ENCODE results near the gene NDRG4. TPM values are rescaled to one million over a fixed set of nuclear protein-coding genes. Genes with fewer than 3 reads are reported as not detected.

The NDRG4 gene, protein sequence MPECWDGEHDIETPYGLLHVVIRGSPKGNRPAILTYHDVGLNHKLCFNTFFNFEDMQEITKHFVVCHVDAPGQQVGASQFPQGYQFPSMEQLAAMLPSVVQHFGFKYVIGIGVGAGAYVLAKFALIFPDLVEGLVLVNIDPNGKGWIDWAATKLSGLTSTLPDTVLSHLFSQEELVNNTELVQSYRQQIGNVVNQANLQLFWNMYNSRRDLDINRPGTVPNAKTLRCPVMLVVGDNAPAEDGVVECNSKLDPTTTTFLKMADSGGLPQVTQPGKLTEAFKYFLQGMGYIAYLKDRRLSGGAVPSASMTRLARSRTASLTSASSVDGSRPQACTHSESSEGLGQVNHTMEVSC
- 0.52 TPM for total RNA-seq
- polyA plus RNA-seq, result under 1 TPM in 2 of 4 donors, not detected in 2; 0.15 to 0.40 TPM

DNA sequence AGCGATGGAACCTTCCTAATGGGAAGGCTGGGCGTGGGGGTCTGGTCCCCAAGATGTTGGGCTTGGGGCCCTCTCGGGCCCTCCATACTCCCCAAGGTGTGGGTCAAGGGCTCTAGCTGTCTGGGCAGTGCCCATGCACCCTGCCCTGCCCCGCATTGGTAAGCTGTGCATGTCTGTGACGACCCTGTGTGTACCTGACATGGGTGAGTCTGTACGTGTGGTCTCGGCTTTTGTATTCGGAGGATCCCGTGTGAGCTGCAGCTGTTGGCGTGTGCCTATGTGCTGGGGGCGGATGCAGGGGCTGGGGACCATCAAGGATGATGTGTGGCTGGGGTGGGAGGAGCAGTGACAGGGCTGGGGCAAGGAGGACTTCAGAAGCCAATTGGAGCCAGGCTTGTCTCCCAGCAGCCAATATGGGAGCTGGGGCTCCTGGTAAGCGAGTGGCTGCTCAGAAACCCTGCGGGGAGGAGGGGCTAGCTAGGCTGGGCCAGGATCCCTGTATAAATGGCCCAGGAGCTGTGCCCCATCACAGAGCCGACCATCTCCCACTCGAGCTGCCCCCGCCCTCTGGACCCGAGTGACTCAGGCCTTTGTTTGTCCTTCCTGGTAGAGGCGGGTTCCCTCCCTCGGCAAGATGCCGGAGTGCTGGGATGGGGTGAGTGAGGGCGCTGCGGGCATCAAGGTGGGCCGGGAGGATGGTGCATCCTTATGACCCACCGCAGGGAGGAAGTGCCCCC lies at the start of gene NDRG4:
Gene NDRG4, plus strand, starts transcription at position 529 of the 737 bp plus-strand sequence. Its CDS starts 106 bp downstream, at position 635.
- peaks cover 0 to 36% (median 0%) of the 10 kb centered on the region in 4 donors for H3K4me1 Mint-ChIP-seq
- H3K4me3 ChIP-seq (ENCODE audit: low read depth, low read length), result no peak within 1 kb of the TSS
- no peaks in the 10 kb centered on the region for H3K9me3 Mint-ChIP-seq

DNA sequence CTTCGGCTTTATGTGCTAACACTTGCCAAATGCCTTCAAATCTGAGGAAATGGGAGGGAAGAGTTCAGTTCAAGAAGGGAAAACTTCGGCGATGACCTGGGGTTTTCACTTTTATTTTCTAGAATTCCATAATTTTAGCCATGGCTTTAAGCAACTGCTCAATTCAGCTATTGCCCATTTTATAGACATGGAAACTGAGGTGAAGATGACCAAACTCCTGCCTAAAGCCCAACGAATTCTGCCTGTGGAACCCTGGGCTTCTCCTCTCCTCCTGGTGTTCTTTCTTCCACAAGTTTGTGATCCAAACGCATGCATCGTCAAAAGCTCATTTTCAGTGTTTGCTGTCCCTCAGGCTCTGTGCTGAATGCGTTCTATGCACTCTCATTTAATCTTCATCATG lies 49.4 kb upstream of the NDRG4 start:
- H3K36me3 ChIP-seq (ENCODE audit: control insufficient read depth, insufficient read depth, low read length), result no peaks in the 10 kb centered on the region
- no peak overlapping the region for H3K27ac ChIP-seq (ENCODE audit: insufficient read depth, low read length, poor library complexity, severe bottlenecking)
- peaks cover 4% of the 10 kb centered on the region for H3K27me3 ChIP-seq (ENCODE audit: control insufficient read depth, insufficient read depth, low read length)
- DNase-seq, result no peak
- H3K4me1 Mint-ChIP-seq, result no peaks in the 10 kb centered on the region
- H3K27me3 Mint-ChIP-seq, result peaks cover 25% of the 10 kb centered on the region
- H3K4me1 ChIP-seq (ENCODE audit: control insufficient read depth, insufficient read depth, low read length, poor library complexity, severe bottlenecking), result no peaks in the 10 kb centered on the region
- no peaks in the 10 kb centered on the region for H3K9me3 ChIP-seq (ENCODE audit: control insufficient read depth in 2 of 2, low read length in 2 of 2)
- no peak overlapping the region for H3K4me3 Mint-ChIP-seq
- no peak overlapping the region for H3K27ac Mint-ChIP-seq
- no peak overlapping the region for H3K4me3 ChIP-seq (ENCODE audit: low read depth, low read length)
- no peaks in the 10 kb centered on the region for H3K9me3 Mint-ChIP-seq
- no peak for ATAC-seq (ENCODE audit: low read depth in 2 of 2)
- H3K36me3 Mint-ChIP-seq, result no peaks in the 10 kb centered on the region

More for the DNA sequence above, at the start of gene NDRG4:
- H3K36me3 ChIP-seq (ENCODE audit: control insufficient read depth, insufficient read depth, low read length), result no peaks in the 10 kb centered on the region
- H3K4me1 ChIP-seq (ENCODE audit: control insufficient read depth, insufficient read depth, low read length, poor library complexity, severe bottlenecking), result peaks cover 15% of the 10 kb centered on the region
- peak in 1 of 3 donors; percentile 53 for DNase-seq
- Mint-ChIP-seq H3K27me3 (peaks cover 2% of the 10 kb centered on the region), H3K36me3 (no peaks in the 10 kb centered on the region), H3K4me3 (peak within 1 kb of the TSS; percentile 21 to 80 (median 66)), H3K27ac (no peak within 1 kb of the TSS)
- peak in 1 of 2 donors; percentile 25 for ATAC-seq (ENCODE audit: low read depth in 2 of 2)
- H3K9me3 ChIP-seq (ENCODE audit: control insufficient read depth in 2 of 2, low read length in 2 of 2), result no peaks in the 10 kb centered on the region
- H3K27me3 ChIP-seq (ENCODE audit: control insufficient read depth, insufficient read depth, low read length), result no peaks in the 10 kb centered on the region
- no peak within 1 kb of the TSS for H3K27ac ChIP-seq (ENCODE audit: insufficient read depth, low read length, poor library complexity, severe bottlenecking)

DNA sequence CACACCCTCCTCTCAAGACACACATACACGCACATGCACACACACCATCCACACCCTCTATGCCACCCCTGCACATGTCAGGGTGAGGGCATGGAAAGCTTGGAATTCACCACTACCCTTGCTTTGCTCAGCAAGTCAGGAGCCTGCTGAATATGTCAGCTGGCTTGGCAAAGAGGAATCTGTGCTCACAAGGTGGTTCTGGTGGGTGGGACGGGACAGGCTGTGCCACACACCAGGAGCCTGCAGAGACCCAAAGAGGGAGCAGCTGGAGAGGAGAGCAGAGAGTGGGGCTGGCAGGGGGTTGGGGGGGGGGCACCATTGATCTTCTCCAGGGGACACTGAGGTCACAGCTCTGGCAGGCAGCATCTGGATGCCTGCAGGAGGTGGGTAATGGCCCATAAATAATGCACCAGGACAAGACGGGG lies 48.7 kb upstream of the NDRG4 start:
- Mint-ChIP-seq H3K27ac (no peak overlapping the region), H3K4me1 (no peaks in the 10 kb centered on the region), H3K27me3 (peaks cover 25% of the 10 kb centered on the region), H3K4me3 (no peak overlapping the region), H3K36me3 (no peaks in the 10 kb centered on the region), H3K9me3 (no peaks in the 10 kb centered on the region)
- H3K27me3 ChIP-seq (ENCODE audit: control insufficient read depth, insufficient read depth, low read length), result peaks cover 4% of the 10 kb centered on the region
- ATAC-seq (ENCODE audit: low read depth in 2 of 2), result no peak
- no peaks in the 10 kb centered on the region for H3K9me3 ChIP-seq (ENCODE audit: control insufficient read depth in 2 of 2, low read length in 2 of 2)
- no peak overlapping the region for H3K27ac ChIP-seq (ENCODE audit: insufficient read depth, low read length, poor library complexity, severe bottlenecking)
- no peaks in the 10 kb centered on the region for H3K4me1 ChIP-seq (ENCODE audit: control insufficient read depth, insufficient read depth, low read length, poor library complexity, severe bottlenecking)
- no peaks in the 10 kb centered on the region for H3K36me3 ChIP-seq (ENCODE audit: control insufficient read depth, insufficient read depth, low read length)
- no peak for DNase-seq
- no peak overlapping the region for H3K4me3 ChIP-seq (ENCODE audit: low read depth, low read length)

DNA sequence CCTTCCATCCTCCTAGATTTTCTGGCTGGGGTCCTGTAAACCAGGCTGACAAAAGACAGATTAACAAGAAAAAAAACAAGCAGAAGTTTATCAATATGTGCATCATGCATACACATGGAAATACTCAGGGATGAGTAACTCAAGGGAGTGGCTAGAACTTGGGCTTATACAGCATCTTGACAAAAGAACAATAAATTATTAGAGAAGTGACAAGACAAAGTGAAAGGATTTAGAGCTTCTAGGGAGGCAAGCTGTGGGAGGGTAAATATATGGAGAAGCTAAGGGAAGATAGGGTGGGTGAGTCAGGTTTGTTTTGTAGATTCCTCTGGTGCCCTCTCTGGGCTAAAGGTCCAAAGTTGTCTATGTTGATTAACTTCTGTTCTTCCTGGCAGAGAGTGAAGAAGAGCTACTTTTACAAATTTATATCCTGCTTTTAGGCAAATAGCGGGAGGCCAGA lies 48.0 kb upstream of the NDRG4 start:
- Mint-ChIP-seq H3K4me1 (no peaks in the 10 kb centered on the region), H3K4me3 (no peak overlapping the region), H3K36me3 (no peaks in the 10 kb centered on the region), H3K27me3 (peaks cover 29% of the 10 kb centered on the region), H3K9me3 (no peaks in the 10 kb centered on the region), H3K27ac (no peak overlapping the region)
- Histone ChIP-seq H3K27me3 (ENCODE audit: control insufficient read depth, insufficient read depth, low read length) (peaks cover 2% of the 10 kb centered on the region), H3K9me3 (ENCODE audit: control insufficient read depth in 2 of 2, low read length in 2 of 2) (no peaks in the 10 kb centered on the region), H3K36me3 (ENCODE audit: control insufficient read depth, insufficient read depth, low read length) (no peaks in the 10 kb centered on the region), H3K4me1 (ENCODE audit: control insufficient read depth, insufficient read depth, low read length, poor library complexity, severe bottlenecking) (no peaks in the 10 kb centered on the region), H3K4me3 (ENCODE audit: low read depth, low read length) (no peak overlapping the region), H3K27ac (ENCODE audit: insufficient read depth, low read length, poor library complexity, severe bottlenecking) (no peak overlapping the region)
- ATAC-seq (ENCODE audit: low read depth in 2 of 2), result no peak
- no peak for DNase-seq

DNA sequence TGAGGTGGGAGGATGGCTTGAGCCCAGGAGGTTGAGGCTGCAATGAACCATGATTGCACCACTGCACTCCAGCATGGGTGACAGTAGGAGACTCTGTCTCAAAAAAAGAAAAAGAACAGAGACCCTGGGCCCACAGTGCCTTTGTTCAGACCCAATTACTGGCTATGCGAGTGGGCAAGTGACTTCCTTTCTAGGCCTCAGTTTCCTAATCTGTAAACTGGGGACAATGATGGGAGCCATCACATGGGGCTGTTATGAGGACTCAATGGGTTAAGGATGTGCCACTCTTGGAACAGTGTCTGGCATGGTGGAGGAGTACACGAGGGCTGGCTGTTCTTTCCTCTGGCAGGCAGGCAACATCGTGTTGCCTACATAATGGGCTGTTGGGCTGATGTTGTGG lies 47.3 kb upstream of the NDRG4 start:
- Mint-ChIP-seq H3K27me3 (peaks cover 29% of the 10 kb centered on the region), H3K9me3 (no peaks in the 10 kb centered on the region)
- H3K4me1 ChIP-seq (ENCODE audit: control insufficient read depth, insufficient read depth, low read length, poor library complexity, severe bottlenecking), result no peaks in the 10 kb centered on the region

DNA sequence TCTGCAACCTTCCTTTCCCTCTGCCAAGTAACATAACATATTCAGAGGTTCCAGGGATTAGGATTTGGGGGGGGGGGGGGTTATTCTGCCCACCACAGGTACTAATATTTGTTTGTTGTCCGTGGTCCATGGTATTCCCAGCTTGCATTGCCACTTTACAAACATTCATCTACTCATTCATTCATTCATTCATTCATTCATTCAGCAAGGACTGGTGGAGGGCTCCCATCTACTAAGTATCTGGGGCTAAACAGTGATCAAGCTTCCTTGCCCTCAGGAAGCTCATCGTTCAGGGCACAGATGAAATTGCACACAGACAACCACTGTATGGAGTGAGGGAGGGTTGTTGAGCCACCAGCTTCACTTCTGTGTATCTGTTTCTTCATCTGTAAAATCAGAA lies 45.8 kb upstream of the NDRG4 start:
- Histone ChIP-seq H3K4me1 (ENCODE audit: control insufficient read depth, insufficient read depth, low read length, poor library complexity, severe bottlenecking) (no peaks in the 10 kb centered on the region), H3K27me3 (ENCODE audit: control insufficient read depth, insufficient read depth, low read length) (peaks cover 2% of the 10 kb centered on the region), H3K9me3 (ENCODE audit: control insufficient read depth in 2 of 2, low read length in 2 of 2) (no peaks in the 10 kb centered on the region), H3K36me3 (ENCODE audit: control insufficient read depth, insufficient read depth, low read length) (no peaks in the 10 kb centered on the region), H3K27ac (ENCODE audit: insufficient read depth, low read length, poor library complexity, severe bottlenecking) (no peak overlapping the region), H3K4me3 (ENCODE audit: low read depth, low read length) (no peak overlapping the region)
- H3K4me1 Mint-ChIP-seq, result no peaks in the 10 kb centered on the region
- no peak overlapping the region for H3K4me3 Mint-ChIP-seq
- H3K27ac Mint-ChIP-seq, result peak overlapping the region in 1 of 3 donors; percentile 34
- no peaks in the 10 kb centered on the region for H3K36me3 Mint-ChIP-seq
- peaks cover 32% of the 10 kb centered on the region for H3K27me3 Mint-ChIP-seq
- DNase-seq (no peak), ATAC-seq (ENCODE audit: low read depth in 2 of 2) (no peak)
- no peaks in the 10 kb centered on the region for H3K9me3 Mint-ChIP-seq

More for the DNA sequence above, 47.3 kb upstream of the NDRG4 start:
- DNase-seq, result no peak
- Histone ChIP-seq H3K4me3 (ENCODE audit: low read depth, low read length) (no peak overlapping the region), H3K27ac (ENCODE audit: insufficient read depth, low read length, poor library complexity, severe bottlenecking) (no peak overlapping the region), H3K36me3 (ENCODE audit: control insufficient read depth, insufficient read depth, low read length) (no peaks in the 10 kb centered on the region), H3K27me3 (ENCODE audit: control insufficient read depth, insufficient read depth, low read length) (peaks cover 2% of the 10 kb centered on the region), H3K9me3 (ENCODE audit: control insufficient read depth in 2 of 2, low read length in 2 of 2) (no peaks in the 10 kb centered on the region)
- no peaks in the 10 kb centered on the region for H3K4me1 Mint-ChIP-seq
- no peak overlapping the region for H3K27ac Mint-ChIP-seq
- H3K36me3 Mint-ChIP-seq, result no peaks in the 10 kb centered on the region
- H3K4me3 Mint-ChIP-seq, result no peak overlapping the region
- no peak for ATAC-seq (ENCODE audit: low read depth in 2 of 2)

DNA sequence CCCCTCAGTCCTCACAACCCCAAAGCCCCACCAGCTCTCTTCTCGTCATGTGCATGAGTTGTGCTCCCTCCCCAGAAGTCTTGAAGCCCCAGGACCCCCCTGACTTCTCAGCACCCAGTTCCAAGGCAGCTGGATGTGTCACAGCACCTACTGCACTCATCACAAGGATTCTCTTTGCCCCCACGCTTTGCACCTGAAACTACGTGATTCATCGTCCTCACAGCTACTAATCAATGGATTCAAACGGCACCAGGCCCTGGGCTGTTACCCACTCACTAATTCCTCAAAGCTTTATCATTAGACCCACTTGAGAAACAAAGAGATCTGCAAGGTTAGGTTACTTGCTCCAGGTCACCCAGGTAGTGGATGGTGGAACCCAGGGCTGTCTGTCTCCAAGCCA lies 45.1 kb upstream of the NDRG4 start:
- Histone ChIP-seq H3K36me3 (ENCODE audit: control insufficient read depth, insufficient read depth, low read length) (no peaks in the 10 kb centered on the region), H3K27me3 (ENCODE audit: control insufficient read depth, insufficient read depth, low read length) (peaks cover 2% of the 10 kb centered on the region), H3K4me1 (ENCODE audit: control insufficient read depth, insufficient read depth, low read length, poor library complexity, severe bottlenecking) (no peaks in the 10 kb centered on the region), H3K27ac (ENCODE audit: insufficient read depth, low read length, poor library complexity, severe bottlenecking) (no peak overlapping the region), H3K4me3 (ENCODE audit: low read depth, low read length) (no peak overlapping the region), H3K9me3 (ENCODE audit: control insufficient read depth in 2 of 2, low read length in 2 of 2) (no peaks in the 10 kb centered on the region)
- H3K27ac Mint-ChIP-seq, result no peak overlapping the region
- H3K36me3 Mint-ChIP-seq, result no peaks in the 10 kb centered on the region
- H3K9me3 Mint-ChIP-seq, result no peaks in the 10 kb centered on the region
- DNase-seq (no peak), ATAC-seq (ENCODE audit: low read depth in 2 of 2) (no peak)
- H3K4me3 Mint-ChIP-seq, result no peak overlapping the region
- H3K4me1 Mint-ChIP-seq, result no peaks in the 10 kb centered on the region
- peaks cover 29% of the 10 kb centered on the region for H3K27me3 Mint-ChIP-seq
